Measurements from ENCODE around the gene ZNF227. TPM values are rescaled to one million over a fixed set of nuclear protein-coding genes. Genes with fewer than 3 reads are reported as not detected.

Gene ZNF227
- total RNA-seq, 1 experiment from 2014 or later: 22.6 TPM

GRCh38 chr19:44277331-44277730 lies 65.0 kb downstream of the ZNF227 start:
- no peak overlapping the region for H2BK5ac ChIP-seq (ENCODE audit: insufficient read length, low read length)
- H3K27ac ChIP-seq (ENCODE audit: insufficient read length, low read depth, low read length): no peak overlapping the region
- H3K56ac ChIP-seq (ENCODE audit: insufficient read length, low read depth, low read length): no peak overlapping the region
- no peak overlapping the region for H2BK120ac ChIP-seq (ENCODE audit: low read depth, low read length, poor library complexity, severe bottlenecking)
- no peak for TF ChIP-seq CTCF (conservative IDR thresholded peaks at IDR 0.05)
- no peak overlapping the region for H3K4ac ChIP-seq (ENCODE audit: low read depth, low read length)
- no peaks in the 10 kb centered on the region for H3K79me1 ChIP-seq (ENCODE audit: insufficient read depth, low read depth, low read length, poor library complexity, severe bottlenecking)
- H4K91ac ChIP-seq (ENCODE audit: insufficient read length, low read depth, low read length): no peak overlapping the region
- no peak overlapping the region for H3K23ac ChIP-seq (ENCODE audit: insufficient read length, low read depth, low read length)
- Mint-ChIP-seq H3K36me3 (ENCODE audit: insufficient read depth in 1 of 3, low read depth in 3 of 3) (peaks cover 48 to 64% (median 60%) of the 10 kb centered on the region in 3 experiments), H3K4me3 (no peak overlapping the region), H3K9me3 (peaks cover 66 to 78% of the 10 kb centered on the region in 2 experiments), H3K27me3 (ENCODE audit: low read depth) (no peaks in the 10 kb centered on the region; the same call in 1 of the 2 replicates), H3K27ac (no peak overlapping the region), H3K4me1 (no peaks in the 10 kb centered on the region)
- H3K9me3 ChIP-seq (ENCODE audit: control insufficient read depth, low read depth, low read length): peaks cover 8% of the 10 kb centered on the region
- no peaks in the 10 kb centered on the region for H3K23me2 ChIP-seq (ENCODE audit: insufficient read length, low read depth, low read length, poor library complexity, severe bottlenecking)
- H3K9ac ChIP-seq (ENCODE audit: extremely low read depth, insufficient read length, low read length): no peak overlapping the region
- H2AK5ac ChIP-seq (ENCODE audit: insufficient read length, low read length): no peak overlapping the region
- no peak overlapping the region for H4K5ac ChIP-seq (ENCODE audit: insufficient read length, low read depth, low read length)
- no peak overlapping the region for H3T11ph ChIP-seq (ENCODE audit: low read length)
- no peaks in the 10 kb centered on the region for H3K4me1 ChIP-seq (ENCODE audit: insufficient read depth, low read length)
- no CpG with 5 or more reads among the region's 1 CpG for WGBS (ENCODE audit: extremely low coverage, insufficient read length, low lambda C conversion rate)
- DNase-seq: no peak
- no peaks in the 10 kb centered on the region for H3K27me3 ChIP-seq (ENCODE audit: insufficient read depth, low read length)
- H2AFZ ChIP-seq (ENCODE audit: low read length): no peak overlapping the region
- no peak overlapping the region for H3K18ac ChIP-seq (ENCODE audit: insufficient read length, low read depth, low read length)
- H4K8ac ChIP-seq (replicated peaks; ENCODE audit: insufficient read length, low read depth, low read length): no peak overlapping the region
- no peak overlapping the region for H2BK15ac ChIP-seq (ENCODE audit: low read depth, low read length)
- H2BK20ac ChIP-seq (ENCODE audit: low read depth, low read length, poor library complexity, severe bottlenecking): no peak overlapping the region
- H2BK12ac ChIP-seq (ENCODE audit: insufficient read length, low read depth, low read length): no peak overlapping the region
- no peaks in the 10 kb centered on the region for H3K79me2 ChIP-seq (ENCODE audit: insufficient read depth, low read length)
- no peaks in the 10 kb centered on the region for H4K20me1 ChIP-seq (ENCODE audit: control insufficient read depth, insufficient read depth, insufficient read length)
- no peak overlapping the region for H3K14ac ChIP-seq (ENCODE audit: insufficient read depth, low read length)
- H3K4me2 ChIP-seq (ENCODE audit: insufficient read depth, insufficient read length, low read length): no peak overlapping the region

Data from H9 (cell line).